NCI-H2171 treated with DMSO at 0.1 percent for 48 hours (cell line): ENCODE results near the gene IDUA.

Experiments
- DNase-seq: peaks from one replicate; lab custom pipeline; 2025; lab: John Stamatoyannopoulos, UW

The IDUA gene

GRCh38 chr4:987624-988513, 1.0 kb downstream of the IDUA start:
- no peak for DNase-seq

DNA sequence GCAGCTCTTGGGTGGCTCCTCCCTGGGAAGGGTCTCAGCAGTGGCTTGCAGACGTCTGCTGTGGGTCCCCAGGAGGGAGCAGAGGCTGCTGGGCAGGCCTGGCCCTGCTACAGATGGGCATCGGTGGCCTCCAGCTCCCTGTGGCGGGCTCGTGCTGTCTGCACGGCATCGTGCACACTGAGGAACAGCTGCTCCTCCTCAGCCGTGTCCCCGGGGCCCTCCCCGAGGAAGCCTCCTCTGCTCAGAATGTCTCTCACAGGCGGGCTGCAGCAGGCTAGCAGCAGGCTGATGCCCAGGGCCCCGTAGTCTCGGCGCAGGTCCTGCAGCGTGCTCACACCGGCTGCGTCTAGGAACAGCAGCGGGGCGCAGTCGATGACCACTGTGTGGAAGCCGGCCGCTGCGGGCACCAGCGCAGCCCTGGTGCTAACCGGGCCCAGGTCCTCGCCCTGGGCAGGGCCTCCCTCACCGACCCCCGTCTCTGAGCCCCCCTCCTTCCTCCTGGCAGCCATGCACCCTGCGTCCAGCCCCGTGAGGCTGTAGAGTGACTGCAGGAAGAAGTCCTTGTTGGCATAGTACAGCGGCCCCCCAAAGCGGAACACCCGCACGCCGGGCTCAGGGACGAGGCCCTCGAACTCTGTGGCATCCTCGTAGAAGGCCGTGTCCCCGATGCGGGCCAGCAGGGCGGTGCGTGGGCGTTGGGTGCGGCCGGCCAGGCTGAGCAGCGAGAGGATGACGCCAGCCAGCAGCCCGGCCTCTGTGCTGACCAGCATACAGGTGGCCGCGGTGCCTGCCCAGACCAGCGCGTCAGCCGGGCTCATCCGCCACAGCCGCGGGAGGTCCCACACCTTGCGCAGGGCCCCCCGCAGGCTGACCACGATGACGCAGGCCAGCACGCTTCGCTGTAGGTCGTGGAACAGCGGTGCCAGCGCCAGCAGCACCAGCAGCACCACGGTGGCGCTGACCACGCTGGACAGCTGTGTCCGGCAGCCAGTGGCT, 2.2 kb downstream of the IDUA start:
- peak; percentile 62 for DNase-seq

DNA sequence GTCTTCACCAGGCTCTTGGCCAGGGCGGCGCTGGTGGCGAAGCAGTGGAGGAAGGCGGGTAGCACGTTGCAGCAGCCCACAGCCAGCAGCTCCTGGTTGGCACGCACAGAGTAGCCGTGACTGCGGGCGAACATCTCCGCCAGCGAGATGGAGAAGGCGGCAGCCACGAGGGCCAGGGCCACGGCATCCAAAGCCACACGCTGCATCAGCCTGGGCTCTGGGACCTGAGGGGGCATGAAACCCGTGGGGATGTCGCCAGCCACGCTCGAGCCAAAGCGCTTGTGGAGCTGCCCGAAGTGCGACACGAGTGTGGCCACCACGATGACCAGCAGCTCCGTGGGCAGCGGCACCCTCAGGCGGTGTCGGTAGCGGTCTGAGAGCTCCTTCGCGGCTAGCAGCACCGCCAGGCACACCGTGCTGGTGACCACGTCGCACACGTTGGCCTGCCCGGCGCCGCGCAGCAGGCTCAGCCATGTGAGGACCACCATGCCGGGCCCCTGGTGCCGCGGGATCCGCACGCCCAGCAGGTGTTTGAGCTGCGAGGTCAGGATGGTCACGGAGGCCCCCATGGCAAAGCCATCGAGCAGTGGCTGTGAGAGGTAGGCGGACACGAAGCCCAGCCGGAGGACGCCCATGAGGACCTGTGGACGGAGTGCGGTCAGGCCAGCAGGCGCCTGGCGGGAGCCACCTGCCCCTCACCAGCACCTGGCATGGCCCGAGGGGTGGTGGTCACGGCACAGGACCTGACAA, 3.1 kb downstream of the IDUA start:
- no peak for DNase-seq

GRCh38 chr4:990746-991367, 4.0 kb downstream of the IDUA start:
- no peak for DNase-seq

DNA sequence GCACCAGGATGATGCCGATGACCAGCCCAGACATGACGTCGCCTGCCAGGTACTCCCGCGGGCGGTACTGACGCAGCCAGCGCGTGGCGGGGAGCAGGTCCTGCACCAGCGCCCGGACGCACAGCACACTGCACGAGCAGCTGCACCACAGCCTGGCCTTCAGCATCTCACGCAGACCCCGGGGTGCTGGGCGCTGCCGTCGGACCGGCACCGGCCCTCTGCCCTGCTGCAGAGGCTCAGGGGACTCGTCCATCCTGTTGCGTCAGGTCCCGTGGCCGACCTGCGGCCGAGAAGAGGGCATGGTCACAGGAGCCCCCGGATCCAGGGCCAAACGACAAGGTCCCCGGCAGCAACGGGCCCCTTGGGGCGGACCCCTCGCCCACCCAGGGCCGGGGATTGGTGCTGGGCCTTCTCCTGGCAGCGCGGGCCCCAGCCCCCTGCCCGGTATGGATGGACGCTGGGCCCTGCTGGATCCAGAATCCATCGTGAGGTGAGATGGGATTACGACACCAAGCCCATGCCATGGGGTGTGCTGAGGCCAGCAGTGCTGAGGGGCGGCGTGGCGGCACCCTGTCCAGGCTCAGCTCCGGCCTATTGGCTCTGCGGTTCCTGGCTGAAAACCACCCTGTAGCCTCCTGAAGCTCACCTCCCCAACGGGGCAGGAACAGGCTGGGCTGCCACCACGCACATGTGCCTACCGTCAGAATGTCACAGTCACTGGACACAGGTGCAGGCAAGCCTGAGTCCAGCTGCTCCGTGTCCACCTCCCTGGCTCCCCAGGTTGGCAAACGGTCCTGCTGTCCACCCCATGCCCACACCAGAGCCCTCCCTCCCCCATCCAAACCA, 4.8 kb downstream of the IDUA start:
- DNase-seq, result no peak

DNA sequence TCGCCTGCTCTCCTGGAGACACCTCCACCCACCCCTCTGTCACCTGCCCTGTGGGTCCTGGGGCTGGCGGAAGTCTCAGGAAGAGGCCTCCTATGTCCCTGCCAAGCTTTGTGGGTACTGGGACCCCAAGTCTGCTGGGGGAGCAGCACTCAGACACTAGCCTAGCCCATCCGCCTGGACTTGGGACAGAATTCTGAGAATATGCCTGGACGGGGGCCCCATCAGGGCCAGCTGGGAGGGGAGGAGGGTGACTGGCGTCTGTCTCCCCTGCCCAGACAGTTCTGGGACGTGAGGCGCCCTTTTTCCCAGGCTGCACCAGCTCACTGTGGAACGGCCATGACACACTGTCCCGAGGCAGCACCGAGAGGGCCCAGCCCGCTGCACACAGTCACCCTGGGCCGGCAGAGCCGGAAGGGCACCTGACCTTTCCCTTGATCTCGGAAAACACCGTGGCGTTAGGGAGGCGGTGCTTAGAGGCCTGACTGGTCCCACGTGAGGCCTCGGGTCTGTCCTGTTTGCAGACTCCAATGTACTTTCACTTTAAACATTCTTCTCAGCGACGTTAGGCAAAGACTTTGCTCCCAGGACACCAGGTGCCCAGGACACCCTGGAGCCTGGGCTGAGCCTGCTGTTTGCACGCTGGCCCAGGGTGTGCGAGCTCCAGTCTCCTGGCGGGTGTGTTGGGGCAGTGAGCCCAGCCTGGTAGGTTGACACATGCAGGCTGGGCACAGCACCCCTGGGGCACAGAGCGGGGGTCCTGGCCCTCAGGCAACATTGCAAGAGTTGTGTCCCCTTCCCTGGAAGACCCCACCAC, 5.7 kb downstream of the IDUA start:
- no peak for DNase-seq

DNA sequence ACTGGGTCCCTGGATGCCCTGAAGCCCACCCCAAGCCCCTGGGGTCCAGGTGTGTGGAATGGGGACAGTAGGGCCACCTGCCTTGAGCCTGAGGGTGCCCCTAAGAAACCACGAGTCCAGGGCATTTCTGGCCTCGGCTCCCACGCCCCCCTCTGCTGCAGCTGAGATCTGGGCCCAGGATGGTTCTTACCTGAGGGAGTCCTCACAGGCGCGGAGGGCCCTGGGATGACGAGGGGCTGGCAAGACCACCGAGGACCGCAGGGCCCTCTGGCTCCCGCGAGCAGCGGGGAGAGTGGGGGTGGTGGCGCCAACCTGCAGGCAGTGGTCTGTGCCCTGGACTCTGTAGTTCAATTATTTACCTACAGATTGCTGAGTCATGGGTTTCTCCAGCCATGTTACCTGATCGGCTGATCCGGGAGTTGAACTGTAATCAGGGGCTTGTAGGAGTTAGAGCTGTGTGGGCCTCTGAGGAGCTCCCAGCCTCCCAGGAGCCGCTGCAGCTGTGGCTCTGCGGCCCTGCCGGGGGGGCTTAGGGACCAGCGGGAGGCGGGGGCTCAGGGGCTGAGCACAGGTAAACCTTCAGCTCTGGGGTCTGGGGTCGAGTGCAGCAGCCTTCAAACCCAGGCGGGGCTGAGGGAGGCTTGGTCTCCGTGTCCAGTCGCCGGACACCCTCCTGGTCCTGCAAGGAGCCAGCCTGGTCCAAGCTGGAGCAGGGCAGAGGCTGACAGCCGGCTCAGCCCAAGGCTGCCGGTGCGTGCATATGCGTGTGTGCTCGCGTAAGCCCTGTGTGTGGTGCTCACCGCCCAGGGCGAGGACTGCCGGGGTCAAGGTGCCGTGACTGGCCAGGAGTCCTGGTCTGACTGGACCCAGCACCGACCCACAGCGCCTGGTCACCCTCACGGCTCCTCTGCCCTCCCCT, 6.5 kb downstream of the IDUA start, which contains the start of gene SLC26A1:
SLC26A1 (minus strand) TSS at position 294 of the 919 bp plus-strand sequence. CDS start 1,701 bp downstream, outside the sequence.
- DNase-seq, result no peak

DNA sequence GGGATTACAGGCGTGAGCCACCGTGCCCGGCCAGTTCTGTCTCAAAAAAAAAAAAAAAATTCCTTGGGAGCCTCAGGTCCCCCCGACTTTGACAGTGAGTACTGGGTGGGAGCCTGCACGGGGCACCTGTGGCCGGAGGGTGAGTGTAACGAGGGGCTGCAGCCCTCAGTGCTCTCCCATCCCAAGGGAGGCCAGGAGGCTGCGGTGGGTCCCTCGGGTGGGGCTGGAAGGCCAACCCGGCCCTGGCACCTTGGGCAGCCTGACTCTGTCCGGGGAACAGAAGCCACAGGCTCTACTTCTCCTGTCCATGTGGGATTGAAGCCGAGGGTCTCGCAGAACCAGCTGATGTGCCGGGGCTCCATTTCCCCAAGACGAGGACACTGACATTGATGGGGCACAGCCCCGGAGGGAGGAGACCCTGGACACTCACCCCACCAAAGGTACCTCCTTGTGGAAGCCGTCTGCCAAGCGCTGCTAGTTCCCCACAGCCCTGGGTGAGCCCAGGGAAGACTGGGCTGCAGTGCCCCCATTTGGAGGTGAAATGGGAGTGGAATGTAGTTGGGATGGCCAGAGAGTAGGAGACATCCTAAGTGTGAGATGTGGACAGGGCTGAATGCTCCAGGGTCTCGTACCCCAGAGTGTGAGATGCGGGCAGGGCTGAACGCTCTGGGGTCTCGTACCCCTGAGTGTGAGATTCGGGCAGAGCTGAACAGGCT, 8.6 kb downstream of the IDUA start:
- DNase-seq, result no peak

DNA sequence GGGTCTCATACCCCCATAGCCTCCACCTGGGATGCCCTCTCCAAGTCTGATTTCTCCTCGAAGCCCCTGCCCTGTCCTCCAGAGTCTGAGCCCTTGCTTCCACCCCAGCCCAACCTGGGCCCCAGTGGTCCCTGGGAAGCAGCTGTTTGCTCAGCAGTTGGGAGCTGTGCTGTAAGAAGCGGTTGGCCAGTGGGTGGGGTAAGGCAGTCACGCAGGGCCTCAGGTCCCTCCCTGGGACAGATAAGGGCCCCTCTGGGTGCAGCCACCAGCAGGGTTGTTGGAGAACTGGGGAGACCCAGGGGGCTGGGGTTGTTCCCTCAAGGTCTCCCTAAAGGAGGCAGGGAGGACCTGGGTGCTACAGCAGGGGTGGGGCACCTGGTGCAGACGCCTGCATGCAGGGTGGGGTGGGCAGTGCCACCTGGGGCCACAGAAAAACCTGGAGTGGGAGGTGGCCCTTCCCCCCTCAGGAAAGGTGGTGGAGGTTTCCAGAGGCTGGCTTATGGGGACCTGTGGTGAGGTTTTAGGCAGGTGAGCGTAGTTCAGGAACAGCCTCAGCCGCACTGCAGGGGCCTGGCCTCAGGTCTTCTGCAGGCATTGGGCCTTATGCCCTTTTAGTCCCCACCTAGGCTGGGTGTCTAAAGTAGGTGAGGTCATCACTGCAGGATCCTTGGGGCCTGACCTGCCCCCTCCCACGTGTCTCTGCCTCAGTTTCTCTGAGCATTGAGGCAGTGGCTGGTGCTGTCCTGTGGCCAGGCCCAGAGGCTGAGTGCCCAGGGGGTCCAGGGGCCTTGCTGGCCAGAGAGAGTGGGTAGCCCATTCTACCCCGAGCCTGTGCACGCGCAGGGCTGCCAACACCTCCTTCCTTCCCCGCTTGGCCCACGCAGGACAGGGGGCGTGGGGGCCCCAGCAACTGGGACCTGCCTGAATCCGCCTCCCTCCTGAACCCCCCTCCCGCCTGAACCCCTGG, 9.5 kb downstream of the IDUA start:
- DNase-seq, result no peak

- DNase-seq, result no peak
Observed at GRCh38 chr4:996997-997374, 10.1 kb downstream of the IDUA start.

DNA sequence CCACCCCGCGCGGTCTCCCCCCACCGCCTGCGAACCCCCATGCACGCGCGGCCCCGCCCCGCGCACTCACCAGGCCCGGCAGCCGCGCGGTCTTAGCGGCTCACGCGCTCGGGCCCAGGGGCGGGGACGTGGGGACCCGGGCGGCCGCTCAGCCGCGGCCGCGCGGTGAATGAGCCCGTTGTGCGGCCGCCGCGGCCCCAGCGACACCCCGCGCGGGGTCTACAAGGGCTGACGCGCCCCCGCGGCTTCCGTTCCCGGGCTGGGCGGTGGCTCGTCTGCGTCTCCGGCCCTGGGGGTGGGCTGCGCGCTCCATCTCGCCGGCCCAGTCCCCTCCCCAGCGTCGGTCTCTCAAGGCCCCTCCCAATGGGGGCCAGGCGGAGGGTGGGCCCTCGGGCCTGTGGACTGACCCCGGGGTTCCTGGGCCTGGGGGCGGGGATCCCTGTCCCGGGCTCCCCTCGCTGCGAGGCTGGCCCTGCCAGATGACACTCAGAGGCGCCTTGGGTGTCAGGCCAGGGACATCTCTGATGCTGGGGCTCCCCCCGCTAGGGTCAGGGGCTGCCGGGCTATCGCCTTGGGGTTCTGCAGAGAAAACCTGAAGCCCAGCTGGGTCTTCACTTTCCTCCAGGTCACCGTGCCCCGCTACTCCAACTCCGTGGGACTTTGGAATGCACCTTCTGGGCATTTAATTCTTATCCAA, 10.7 kb downstream of the IDUA start:
- DNase-seq, result no peak

DNA sequence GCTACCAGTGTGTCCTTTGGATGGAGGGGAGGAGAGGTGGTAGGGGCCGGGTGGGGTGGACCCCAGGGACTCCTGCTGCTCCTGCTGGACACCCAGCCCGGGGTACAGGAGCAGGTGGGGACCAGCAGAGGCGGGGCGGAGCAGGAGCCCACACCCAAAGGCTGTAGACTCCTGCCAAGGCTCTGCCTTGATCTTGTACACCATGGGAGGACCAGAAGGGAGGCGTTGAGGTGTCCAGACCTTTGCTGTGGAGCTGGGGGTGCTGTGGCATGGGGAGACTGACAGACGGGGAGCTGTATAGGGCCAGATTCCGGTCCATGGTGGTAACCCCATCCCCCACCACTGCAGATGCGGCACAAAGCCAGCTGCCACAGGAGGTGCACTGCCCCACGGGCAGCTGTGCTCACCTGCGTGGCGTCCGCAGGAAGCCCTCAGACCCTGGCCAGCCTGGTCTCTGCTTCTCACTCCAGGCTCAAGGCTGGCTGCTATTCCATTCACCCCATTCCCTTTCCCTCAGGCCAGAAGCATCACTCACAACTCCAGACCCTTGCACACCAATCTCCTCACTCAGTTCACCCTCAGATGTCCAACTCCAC, 11.3 kb downstream of the IDUA start:
- no peak for DNase-seq

DNA sequence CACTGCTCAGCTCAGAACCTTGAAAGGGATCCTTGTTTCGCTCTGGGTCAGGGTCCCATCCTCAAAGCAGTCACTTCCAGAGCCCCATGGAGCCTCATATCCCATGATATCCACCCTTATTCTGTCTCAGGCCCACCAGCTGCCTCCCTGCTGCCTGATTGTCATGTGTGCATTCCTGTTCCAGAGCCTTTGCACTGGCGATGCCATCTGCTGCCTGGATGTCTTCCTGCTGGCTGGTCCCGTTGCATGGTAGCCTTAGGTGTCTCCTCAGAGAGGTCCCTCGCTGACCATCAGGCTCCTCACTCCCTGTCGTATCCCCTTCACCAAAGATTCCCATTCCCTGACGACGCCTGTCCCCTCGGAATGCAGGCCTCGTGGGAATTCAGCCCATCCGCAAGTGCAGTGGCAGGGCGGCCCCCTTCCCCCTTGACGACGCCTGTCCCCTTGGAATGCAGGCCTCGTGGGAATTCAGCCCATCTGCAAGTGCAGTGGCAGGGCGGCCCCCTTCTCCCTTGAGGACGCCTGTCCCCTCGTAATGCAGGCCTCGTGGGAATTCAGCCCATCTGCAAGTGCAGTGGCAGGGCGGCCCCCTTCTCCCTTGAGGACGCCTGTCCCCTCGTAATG, 12.5 kb downstream of the IDUA start:
- peak; percentile 29 for DNase-seq

- DNase-seq, result no peak
Observed at GRCh38 chr4:999882-1000425, 13.1 kb downstream of the IDUA start.

DNA sequence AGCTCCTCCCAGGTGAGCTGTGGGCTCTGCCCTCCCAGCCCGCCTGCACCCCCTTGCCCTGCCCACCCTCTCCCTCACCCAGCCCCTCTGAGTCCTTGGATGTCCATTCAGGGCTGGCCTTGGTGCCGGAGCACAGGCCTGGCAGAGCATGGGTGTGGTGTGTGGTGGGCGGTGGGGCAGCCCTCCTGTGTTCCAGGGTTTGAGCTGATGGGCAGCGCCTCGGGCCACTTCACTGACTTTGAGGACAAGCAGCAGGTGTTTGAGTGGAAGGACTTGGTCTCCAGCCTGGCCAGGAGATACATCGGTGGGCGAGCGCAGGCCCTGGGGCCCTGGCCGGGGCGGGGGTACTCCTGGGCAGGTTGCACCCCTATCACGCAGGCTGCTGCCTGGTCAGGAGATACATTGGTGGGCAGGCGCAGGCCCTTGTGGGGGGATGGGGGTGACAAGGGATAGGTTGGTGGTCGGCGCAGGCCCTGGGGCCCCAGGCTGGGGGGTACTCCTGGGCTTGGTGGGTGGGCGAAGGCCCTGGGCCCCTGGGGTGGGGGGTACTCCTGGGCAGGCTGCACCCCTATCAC, 13.9 kb downstream of the IDUA start:
- DNase-seq, result no peak
